K562 (cell line): ENCODE measurements around the gene FGFR4.

Source experiments
- HDAC2 ChIP-seq: fragments of 450-650 bp; IDR thresholded peaks from 2 replicates; pipeline ENCODE4 v1.6.1; 2016; ENCODE audit warnings: mild to moderate bottlenecking
- KAT7 ChIP-seq: sonication (generic); formaldehyde crosslinking; IDR thresholded peaks from 2 replicates; pipeline ENCODE4 v1.8.0; 2022; ENCODE audit warnings: missing genetic modification reagents, mild to moderate bottlenecking, borderline replicate concordance
- POLR2A ChIP-seq: fragments of 450-650 bp; conservative IDR thresholded peaks from 2 replicates; pipeline ENCODE4 v1.6.1; 2016
- RBM22 ChIP-seq: fragments of 200-400 bp; formaldehyde crosslinking; IDR thresholded peaks from 2 replicates; pipeline ENCODE4 v1.6.1; 2018; ENCODE audit warnings: low read length, low read depth; ENCODE audit not compliant: poor library complexity, severe bottlenecking
- ZNF407 ChIP-seq: fragments of 450-650 bp; IDR thresholded peaks from 2 replicates; pipeline ENCODE4 v1.6.1; 2016; ENCODE audit warnings: low read depth
- TF ChIP-seq, protein P1 (sequence below): fragments of 250-450 bp; sonication (Bioruptor Pico); IDR thresholded peaks from 2 replicates; pipeline ENCODE4 v1.8.0; 2021; ENCODE audit warnings: mild to moderate bottlenecking, moderate library complexity

- TF ChIP-seq KAT7 (no peak), POLR2A (no peak), ZNF407 (no peak), HDAC2 (no peak), RBM22 (no peak)
- TF ChIP-seq, protein P1, sequence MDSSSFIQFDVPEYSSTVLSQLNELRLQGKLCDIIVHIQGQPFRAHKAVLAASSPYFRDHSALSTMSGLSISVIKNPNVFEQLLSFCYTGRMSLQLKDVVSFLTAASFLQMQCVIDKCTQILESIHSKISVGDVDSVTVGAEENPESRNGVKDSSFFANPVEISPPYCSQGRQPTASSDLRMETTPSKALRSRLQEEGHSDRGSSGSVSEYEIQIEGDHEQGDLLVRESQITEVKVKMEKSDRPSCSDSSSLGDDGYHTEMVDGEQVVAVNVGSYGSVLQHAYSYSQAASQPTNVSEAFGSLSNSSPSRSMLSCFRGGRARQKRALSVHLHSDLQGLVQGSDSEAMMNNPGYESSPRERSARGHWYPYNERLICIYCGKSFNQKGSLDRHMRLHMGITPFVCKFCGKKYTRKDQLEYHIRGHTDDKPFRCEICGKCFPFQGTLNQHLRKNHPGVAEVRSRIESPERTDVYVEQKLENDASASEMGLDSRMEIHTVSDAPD (CRISPR knock-in tag): no peak
Observed at GRCh38 chr5:177081859-177082258, 4.9 kb upstream of the FGFR4 start.
